H1 (cell line): ENCODE data around the gene RAPGEF5. TPM values are rescaled to one million over a fixed set of nuclear protein-coding genes. Genes with fewer than 3 reads are reported as not detected.

Experiments used
- CTCF ChIA-PET: fragments of 300-600 bp; sonication (Branson Sonifier 250); formaldehyde crosslinking; loops from one replicate; lab custom pipeline; 2021; ENCODE audit not compliant: partially characterized antibody; lab: Charles Lee
- POLR2A ChIA-PET: fragments of 300-600 bp; sonication (Branson Sonifier 250); formaldehyde crosslinking; loops from one replicate; lab custom pipeline; 2021; ENCODE audit warnings: inconsistent platforms; ENCODE audit not compliant: partially characterized antibody; lab: Charles Lee
- DNase-seq, 2 experiments: peaks; one replicate each; pipeline versions ENCODE4 v3.0.0 to v3.0.0-alpha.2; 2010 to 2022; ENCODE audit warnings: low spot score in 2 of 2, low read depth in 1 of 2, mixed read lengths in 1 of 2
- FAIRE-seq: peaks from 2 replicates; lab custom pipeline; 2011; peaks lifted over from hg19 to GRCh38; lab: Jason Lieb, UNC
- H2AFZ ChIP-seq: 2 replicates; pipeline ENCODE4 v1.8.1; 2012; ENCODE audit warnings: low read length, inconsistent platforms
- H2AK5ac ChIP-seq: 2 replicates; pipeline ENCODE4 v1.6.1; 2013; ENCODE audit warnings: low read depth, low read length
- H2BK120ac ChIP-seq: replicated peaks from 2 replicates; pipeline ENCODE3; 2013; ENCODE audit warnings: low read depth, low read length, inconsistent platforms
- H2BK12ac ChIP-seq: 2 replicates; pipeline ENCODE4 v1.6.1; 2013; ENCODE audit warnings: low read depth, low read length
- H2BK15ac ChIP-seq: 2 replicates; pipeline ENCODE4 v1.6.1; 2013; ENCODE audit warnings: low read length
- H2BK20ac ChIP-seq: 2 replicates; pipeline ENCODE4 v1.6.1; 2013; ENCODE audit warnings: low read length
- H2BK5ac ChIP-seq: 2 replicates; pipeline ENCODE4 v1.6.1; 2013; ENCODE audit warnings: low read depth, low read length
- H3K14ac ChIP-seq: 2 replicates; pipeline ENCODE4 v1.6.1; 2013; ENCODE audit warnings: inconsistent platforms; ENCODE audit not compliant: insufficient read length
- H3K18ac ChIP-seq: 2 replicates; pipeline ENCODE4 v1.6.1; 2013; ENCODE audit warnings: low read length; ENCODE audit errors: extremely low read depth
- H3K23ac ChIP-seq: 2 replicates; pipeline ENCODE4 v1.6.1; 2013; ENCODE audit warnings: inconsistent platforms; ENCODE audit not compliant: insufficient read length
- H3K23me2 ChIP-seq: 2 replicates; pipeline ENCODE4 v1.6.1; 2013; ENCODE audit warnings: low read depth, low read length
- H3K27ac ChIP-seq: 2 replicates; pipeline ENCODE4 v1.6.1; 2011; ENCODE audit warnings: low read depth, low read length, inconsistent platforms
- H3K27me3 ChIP-seq, 4 experiments: replicated peaks in 1 of 4; 1 replicate in 1 of 4; 2 replicates in 3 of 4; pipeline versions ENCODE4 v1.6.1 to v1.8.1; 2011 to 2013; ENCODE audit warnings: low read length in 3 of 4, mild to moderate bottlenecking in 3 of 4, inconsistent platforms in 2 of 4, mixed read lengths in 2 of 4, moderate library complexity in 1 of 4; ENCODE audit not compliant: control insufficient read depth in 3 of 4, insufficient read depth in 3 of 4; ENCODE audit errors: extremely low read depth in 1 of 4
- H3K36me3 ChIP-seq, 4 experiments: 2 replicates each; pipeline versions ENCODE4 v1.6.1 to v1.8.1; 2011 to 2013; ENCODE audit warnings: mild to moderate bottlenecking in 4 of 4, low read length in 3 of 4, moderate library complexity in 2 of 4, control low read depth in 1 of 4, inconsistent platforms in 1 of 4; ENCODE audit not compliant: insufficient read depth in 4 of 4, control insufficient read depth in 2 of 4
- H3K4ac ChIP-seq: replicated peaks from 2 replicates; pipeline ENCODE3; 2013; ENCODE audit warnings: low read length, low read depth, mixed read lengths, inconsistent platforms; ENCODE audit not compliant: insufficient read length
- H3K4me1 ChIP-seq, 4 experiments: replicated peaks in 1 of 4; 1 replicate in 1 of 4; 2 replicates in 3 of 4; pipeline versions ENCODE4 v1.6.1 to v1.8.1; 2011 to 2013; ENCODE audit warnings: low read length in 3 of 4, inconsistent platforms in 2 of 4, mixed read lengths in 1 of 4; ENCODE audit not compliant: insufficient read depth in 4 of 4, control insufficient read depth in 3 of 4
- H3K4me2 ChIP-seq, 2 experiments: 2 replicates each; pipeline versions ENCODE4 v1.6.1 to v1.8.1; 2011 to 2013; ENCODE audit warnings: low read depth in 2 of 2, low read length in 2 of 2, control low read depth in 1 of 2, inconsistent platforms in 1 of 2, mild to moderate bottlenecking in 1 of 2; ENCODE audit not compliant: insufficient read depth in 1 of 2
- H3K4me3 ChIP-seq, 4 experiments: fragments of 200-600, 300-600 bp in 1 of 4; sonication (generic), shearing (Covaris generic), sonication (Bioruptor Twin) in 1 of 4; 2 replicates each; pipeline versions ENCODE4 v1.5.1 to v1.8.1; 2011 to 2016; ENCODE audit warnings: low read length in 4 of 4, low read depth in 3 of 4, control low read depth in 2 of 4, inconsistent platforms in 2 of 4, mild to moderate bottlenecking in 2 of 4, mixed read lengths in 1 of 4, moderate library complexity in 1 of 4; ENCODE audit not compliant: insufficient read depth in 2 of 4; ENCODE audit errors: extremely low read depth in 1 of 4
- H3K56ac ChIP-seq: replicated peaks from 2 replicates; pipeline ENCODE3; 2013; ENCODE audit warnings: low read depth, mild to moderate bottlenecking, mixed read lengths, low read length, inconsistent platforms; ENCODE audit not compliant: insufficient read length
- H3K79me1 ChIP-seq: 2 replicates; pipeline ENCODE4 v1.6.1; 2013; ENCODE audit warnings: low read depth, low read length, control low read depth
- H3K79me2 ChIP-seq, 2 experiments: 2 replicates each; pipeline versions ENCODE4 v1.6.1 to v1.8.1; 2012 to 2013; ENCODE audit warnings: low read length in 2 of 2, mild to moderate bottlenecking in 2 of 2, inconsistent platforms in 1 of 2; ENCODE audit not compliant: insufficient read depth in 2 of 2, control insufficient read depth in 1 of 2
- H3K9ac ChIP-seq, 4 experiments: replicated peaks in 1 of 4; 1 replicate in 1 of 4; 2 replicates in 3 of 4; pipeline versions ENCODE4 v1.6.1 to v1.8.1; 2011 to 2013; ENCODE audit warnings: low read depth in 3 of 4, low read length in 3 of 4, control low read depth in 2 of 4, mild to moderate bottlenecking in 2 of 4, moderate library complexity in 2 of 4, inconsistent platforms in 1 of 4; ENCODE audit errors: extremely low read depth in 1 of 4
- H3K9me3 ChIP-seq, 2 experiments: 2 replicates each; pipeline versions ENCODE4 v1.6.1 to v1.8.1; 2012 to 2013; ENCODE audit warnings: mild to moderate bottlenecking in 2 of 2, moderate library complexity in 2 of 2, control low read depth in 1 of 2, inconsistent platforms in 1 of 2, low read depth in 1 of 2, low read length in 1 of 2, mixed read lengths in 1 of 2; ENCODE audit not compliant: insufficient read depth in 2 of 2
- H4K20me1 ChIP-seq, 2 experiments: replicated peaks in 1 of 2; 2 replicates each; pipeline versions ENCODE3 to v1.8.1; 2011 to 2013; ENCODE audit warnings: inconsistent platforms in 2 of 2, low read length in 2 of 2, mild to moderate bottlenecking in 1 of 2; ENCODE audit not compliant: insufficient read depth in 2 of 2, control insufficient read depth in 1 of 2
- H4K5ac ChIP-seq: 2 replicates; pipeline ENCODE4 v1.6.1; 2013; ENCODE audit warnings: low read length, low read depth, mixed read lengths, inconsistent platforms; ENCODE audit not compliant: insufficient read length
- H4K8ac ChIP-seq: 2 replicates; pipeline ENCODE4 v1.8.0; 2013; ENCODE audit warnings: mild to moderate bottlenecking, moderate library complexity, low read length, inconsistent platforms; ENCODE audit not compliant: insufficient read depth; ENCODE audit errors: extremely low read depth
- H4K91ac ChIP-seq: replicated peaks from 2 replicates; pipeline ENCODE3; 2013; ENCODE audit warnings: low read length, mixed read lengths, inconsistent platforms; ENCODE audit not compliant: insufficient read length
- SAP30 ChIP-seq: fragments of 300-600 bp; sonication (generic); IDR thresholded peaks from 2 replicates; pipeline ENCODE4 v1.7.1; 2012; ENCODE audit warnings: low read length, moderate library complexity, mild to moderate bottlenecking, inconsistent platforms; ENCODE audit not compliant: insufficient read depth, insufficient replicate concordance
- WGBS, 2 experiments: shearing (Covaris generic) in 1 of 2; methylation state at CpG; one replicate each; pipeline versions ENCODE4 v1.1.6 to v1.1.7; 2013 to 2015; ENCODE audit warnings: low lambda C conversion rate in 2 of 2, mixed read lengths in 2 of 2, inconsistent platforms in 1 of 2, low coverage in 1 of 2, missing lambda C conversion rate in 1 of 2; ENCODE audit not compliant: insufficient replicate concordance in 2 of 2, insufficient coverage in 1 of 2, insufficient read length in 1 of 2; ENCODE audit errors: extremely low coverage in 1 of 2, missing lambda C conversion rate in 1 of 2; 5-methylcytosine and 5-hydroxymethylcytosine counted together
- polyA plus RNA-seq, 7 experiments: library from polyadenylated mRNA; depleted of rRNA in 3 of 7; stranded (reverse) in 5 of 7; unstranded in 2 of 7; fragments of >200 nt in 5 of 7; fragments of 200-250 nt in 2 of 7; gene quantifications; 1 replicate in 5 of 7; 2 replicates in 1 of 7; 4 replicates in 1 of 7; pipeline versions ENCODE4 v1.2.1 to v1.2.3, GENCODE V29; 2011 to 2013; ENCODE audit warnings: missing spikeins in 2 of 7, mixed read lengths in 2 of 7
- total RNA-seq: library from RNA; stranded (reverse); fragmentation: NEBNext Ultra II Directional; extraction: Animal tissue kit (Norgen Biotek cat#: 25700); gene quantifications from 2 replicates; pipeline ENCODE4 v1.2.1, GENCODE V29; 2021

RAPGEF5 gene
- total and polyA plus RNA-seq, 2 of the 8 experiments (the other 6 are each of a cell fraction or from before 2014, with no cell fraction given): 4.4 to 22.9 TPM

- Histone ChIP-seq H2BK20ac (no peak overlapping the region), H3K27me3 (no peaks in the 10 kb centered on the region), H3K4ac (no peak overlapping the region), H4K20me1 (no peaks in the 10 kb centered on the region), H2BK5ac (no peak overlapping the region), H2BK15ac (no peak overlapping the region), H3K9ac (no peak overlapping the region), H2BK120ac (no peak overlapping the region), H3K18ac (no peak overlapping the region), H3K23ac (no peak overlapping the region), H3K79me2 (no peaks in the 10 kb centered on the region), H2AFZ (no peak overlapping the region), H4K5ac (no peak overlapping the region), H3K56ac (no peak overlapping the region), H3K36me3 (no peaks in the 10 kb centered on the region), H4K8ac (no peak overlapping the region), H3K79me1 (no peaks in the 10 kb centered on the region), H2AK5ac (no peak overlapping the region), H3K4me3 (no peak overlapping the region), H3K9me3 (peaks cover 0 to 9% of the 10 kb centered on the region in 2 experiments; a peak in 2 of 4 replicates), H3K4me2 (no peak overlapping the region), H4K91ac (no peak overlapping the region), H3K4me1 (no peaks in the 10 kb centered on the region), H3K23me2 (no peaks in the 10 kb centered on the region), H3K27ac (no peak overlapping the region), H3K14ac (no peak overlapping the region), H2BK12ac (no peak overlapping the region)
- FAIRE-seq (no peak), DNase-seq (no peak)
- ChIA-PET POLR2A (no interaction called here), CTCF (interaction anchor here (2.5 kb wide), 1 partner anchor 19 kb away, joined by 8 read pairs; no protein-coding TSS in a partner anchor)
- 96% methylated on average over 22 of the region's 22 CpGs; no CpG with 5 or more reads in 1 of the 2 experiments for WGBS, 2 experiments
- no peak for TF ChIP-seq SAP30
These were observed 266.8 kb downstream of the RAPGEF5 start for GRCh38 chr7:22090107-22090506.
